GM21528 (cell line): ENCODE data around the gene FRRS1L.

ENCODE experiments used
- ATAC-seq: cut with Tn5 transposase; IDR thresholded peaks from one replicate; pipeline ENCODE4 v1.9.1; 2021; ENCODE audit warnings: mild to moderate bottlenecking, moderate library complexity; ENCODE audit not compliant: unreplicated experiment, low FRiP score

Gene FRRS1L

GRCh38 chr9:109110329-109111021 lies 56.6 kb downstream of the FRRS1L start:
- ATAC-seq: peak; percentile 61

- no peak for ATAC-seq
These were observed 57.1 kb downstream of the FRRS1L start for GRCh38 chr9:109109967-109110328.

DNA sequence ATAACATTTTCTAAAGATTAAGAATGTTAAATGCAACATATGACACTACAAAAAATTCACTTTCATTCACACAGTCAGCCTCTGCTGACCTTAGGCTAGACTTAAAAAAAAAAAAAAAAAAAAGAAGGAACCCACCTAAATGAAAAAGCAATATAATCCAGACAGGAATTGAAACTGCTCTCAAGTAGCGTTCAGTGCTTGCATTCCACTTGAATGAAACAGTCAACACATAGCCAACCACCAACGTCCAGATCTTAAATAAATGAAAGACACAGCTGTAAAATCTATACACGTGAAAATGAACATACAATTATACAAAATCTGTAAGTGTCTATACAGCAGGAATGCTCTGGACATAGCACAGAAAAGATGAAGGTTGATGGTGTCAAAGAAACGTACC lies 58.7 kb downstream of the FRRS1L start:
- ATAC-seq: no peak

DNA sequence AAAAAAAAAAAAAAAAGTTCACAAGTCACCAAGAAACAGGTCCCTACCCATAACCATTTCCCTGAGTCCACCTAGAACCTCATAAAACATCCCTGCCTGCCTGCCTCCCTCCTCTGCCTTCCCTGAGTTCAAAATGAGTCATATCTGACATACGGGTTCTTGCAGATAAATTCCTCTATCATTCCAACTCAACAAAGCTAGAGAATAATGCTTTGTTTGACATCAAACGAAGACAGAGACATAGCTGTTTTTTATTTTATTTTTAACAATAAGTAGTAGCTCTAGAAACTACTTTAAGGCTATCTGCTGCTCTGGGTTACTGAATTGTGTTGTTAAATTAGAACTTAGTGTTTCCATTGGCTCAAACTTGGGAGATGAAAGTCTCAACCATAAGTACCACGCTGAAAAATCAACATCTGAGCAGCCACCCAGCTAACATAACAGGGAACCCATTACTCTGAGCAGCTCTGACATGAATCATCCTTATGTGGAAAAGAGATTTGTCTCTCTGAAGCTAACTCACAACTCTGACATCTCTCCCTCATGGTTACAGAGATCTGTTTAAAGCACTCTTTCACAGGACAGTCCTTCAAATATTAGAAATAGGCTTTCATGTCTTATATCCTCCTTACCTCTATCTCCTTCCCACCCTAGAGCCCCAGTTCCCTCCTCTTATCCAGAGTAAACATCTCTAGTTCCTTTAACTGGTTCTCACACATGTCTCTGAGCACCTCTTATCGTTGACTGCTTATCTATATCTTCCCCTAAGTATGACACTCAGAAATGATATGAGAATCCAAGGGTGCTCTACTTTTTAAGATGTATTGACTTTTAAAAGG lies 59.4 kb downstream of the FRRS1L start:
- no peak for ATAC-seq

DNA sequence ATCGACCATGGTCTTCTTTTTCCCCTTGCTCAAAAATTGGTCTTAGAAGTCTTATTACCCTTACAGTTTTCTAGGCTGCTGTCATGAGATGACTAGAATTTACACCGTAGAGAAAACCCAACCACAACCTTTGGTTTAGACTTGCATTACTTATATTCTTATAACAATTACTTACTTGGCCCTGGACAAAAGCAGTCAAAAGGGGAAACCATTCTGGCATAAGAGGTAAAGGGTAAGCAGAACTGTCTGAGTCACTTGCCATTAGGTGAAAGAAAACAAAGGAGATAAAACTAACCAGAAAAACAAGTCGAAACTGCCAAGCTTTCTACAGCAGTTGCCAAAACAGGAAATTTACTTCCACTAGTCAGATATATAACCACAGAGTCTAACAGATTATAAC lies 65.2 kb downstream of the FRRS1L start:
- peak; percentile 63 for ATAC-seq

GRCh38 chr9:109101202-109101595 lies 65.8 kb downstream of the FRRS1L start:
- ATAC-seq: no peak

GRCh38 chr9:109100543-109101201 lies 66.4 kb downstream of the FRRS1L start:
- ATAC-seq: no peak

DNA sequence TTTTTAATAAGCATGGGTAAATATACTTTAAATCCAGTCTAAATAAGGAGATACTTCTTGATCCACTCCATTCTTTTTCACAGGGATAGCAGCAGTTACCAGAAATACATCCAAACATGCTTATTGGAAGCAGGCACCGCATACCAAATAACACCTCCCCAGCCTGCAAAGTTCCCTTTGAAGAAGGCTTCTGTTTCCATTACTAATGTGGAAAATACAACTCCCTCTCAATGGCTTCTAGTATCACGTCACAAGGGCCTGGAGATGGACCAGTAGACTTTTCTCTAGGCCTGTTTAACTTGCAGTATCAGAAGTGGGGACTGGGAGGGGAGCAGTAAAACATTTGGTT lies 68.1 kb downstream of the FRRS1L start:
- ATAC-seq: no peak

- no peak for ATAC-seq
These were observed 68.7 kb downstream of the FRRS1L start for GRCh38 chr9:109098171-109098959.

GRCh38 chr9:109097146-109097545 lies 69.9 kb downstream of the FRRS1L start:
- no peak for ATAC-seq

DNA sequence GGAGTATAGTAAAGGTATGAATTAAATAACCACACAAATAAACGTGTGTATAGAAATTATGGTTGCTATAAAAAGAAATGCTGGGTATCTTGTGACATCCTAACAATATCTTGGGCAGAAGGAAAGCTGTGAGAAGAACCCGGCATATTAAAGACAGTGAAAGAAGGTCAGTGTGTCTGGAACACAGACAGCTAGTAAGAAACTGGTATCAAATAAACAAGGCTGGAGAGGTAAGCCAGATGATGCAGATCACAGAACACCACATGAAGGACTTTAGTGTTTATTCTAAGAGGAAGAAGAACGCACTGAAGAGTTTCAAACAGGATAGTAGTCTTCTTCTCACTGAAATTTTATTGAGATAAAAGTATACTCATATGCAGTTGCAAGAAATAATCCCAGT lies 71.7 kb downstream of the FRRS1L start:
- ATAC-seq: no peak

DNA sequence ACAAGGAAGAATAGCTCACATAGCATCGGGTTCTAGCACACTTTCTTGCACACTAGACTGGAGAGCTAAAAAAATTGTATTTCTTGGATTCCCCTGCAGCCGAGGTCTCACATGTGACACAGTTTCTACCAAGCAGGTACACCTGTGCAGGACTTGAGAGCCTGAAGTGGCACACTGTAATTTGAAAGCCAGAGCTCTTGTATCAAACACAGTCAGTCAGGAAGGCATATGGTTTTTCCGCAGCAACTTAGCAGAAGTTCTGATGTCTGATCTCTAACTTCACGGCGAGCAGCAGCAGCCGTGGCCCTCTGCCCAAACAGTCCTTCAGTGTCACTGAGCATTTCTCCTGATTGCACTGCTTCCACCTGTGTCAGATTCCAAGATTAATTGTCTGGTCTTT lies 72.8 kb downstream of the FRRS1L start:
- ATAC-seq: no peak

GRCh38 chr9:109092587-109092986 lies 74.5 kb downstream of the FRRS1L start:
- ATAC-seq: no peak

DNA sequence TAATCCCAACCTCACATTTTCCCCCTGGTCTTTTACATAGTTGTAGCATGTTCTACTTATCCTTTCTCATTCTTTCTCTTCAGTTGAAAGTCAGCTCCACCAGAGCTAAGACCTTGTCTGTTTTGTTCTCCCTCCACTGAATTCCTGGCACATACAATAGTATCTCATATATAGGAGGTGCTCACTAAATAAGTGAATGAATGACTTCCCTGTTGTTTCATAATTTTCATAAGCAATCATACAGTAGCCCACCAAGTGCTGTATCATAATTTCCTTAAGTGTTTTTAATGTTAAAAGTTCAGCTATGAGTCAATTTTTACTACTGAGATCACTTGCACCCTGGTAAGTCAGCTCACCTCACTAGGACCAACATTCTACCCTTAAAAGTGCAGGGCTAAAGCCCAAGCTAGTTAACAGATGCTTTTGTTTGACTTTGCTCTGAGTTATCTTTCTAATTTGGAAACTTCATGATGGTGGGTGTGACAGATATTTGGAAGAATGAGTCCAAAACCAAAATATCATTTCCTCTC lies 74.9 kb downstream of the FRRS1L start:
- ATAC-seq: no peak

GRCh38 chr9:109088221-109088620 lies 78.8 kb downstream of the FRRS1L start:
- no peak for ATAC-seq

GRCh38 chr9:109087795-109088194 lies 79.3 kb downstream of the FRRS1L start:
- no peak for ATAC-seq

GRCh38 chr9:109086221-109086620 lies 80.8 kb downstream of the FRRS1L start:
- ATAC-seq: peak; percentile 71

- no peak for ATAC-seq
These were observed 81.5 kb downstream of the FRRS1L start for GRCh38 chr9:109085510-109085909.

DNA sequence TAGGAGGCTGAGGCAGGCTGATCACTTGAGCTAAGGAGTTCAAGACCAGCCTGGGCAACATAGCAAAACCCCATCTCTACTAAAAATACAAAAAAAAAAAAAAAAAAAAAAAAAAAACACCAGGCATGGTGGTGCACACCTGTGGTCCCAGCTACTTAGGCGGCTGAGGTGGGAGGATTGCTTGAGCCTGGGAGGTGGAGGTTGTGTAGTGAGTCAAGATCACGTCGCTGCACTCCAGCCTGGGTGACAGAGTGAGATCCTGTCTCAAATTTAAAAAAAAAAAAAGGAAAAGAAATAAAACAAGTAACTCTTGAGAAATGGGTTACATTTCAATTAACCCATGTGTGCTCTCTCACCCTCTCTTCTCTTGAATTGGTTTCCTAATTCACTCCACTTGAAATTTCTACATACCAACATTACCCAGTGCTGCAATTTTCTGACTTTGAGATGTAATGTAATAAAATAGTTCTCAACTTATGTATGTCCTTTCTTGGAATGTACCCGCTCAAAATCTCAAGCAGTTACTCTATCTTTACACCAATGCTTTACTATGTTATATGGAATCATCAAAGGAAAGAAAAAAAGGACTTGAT lies 83.1 kb downstream of the FRRS1L start:
- ATAC-seq: no peak

DNA sequence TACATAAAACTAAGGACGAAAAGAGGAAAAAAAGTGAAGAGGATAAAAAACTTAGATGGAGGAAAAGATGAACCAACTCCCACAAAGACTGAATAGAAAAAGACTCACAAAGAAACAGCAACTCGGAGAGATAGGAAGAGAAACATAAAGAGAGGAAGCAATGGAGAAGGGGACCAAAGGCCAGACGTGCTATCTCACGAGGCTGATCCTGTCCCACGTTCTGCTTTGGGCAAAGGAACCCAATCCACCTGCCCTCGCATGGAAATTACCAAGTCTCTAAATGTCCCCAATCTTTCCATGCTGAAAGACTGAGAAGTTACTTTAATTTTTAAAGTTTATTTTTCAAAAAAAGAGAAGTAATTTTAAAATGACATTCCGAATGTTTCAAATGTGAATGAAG lies 83.9 kb downstream of the FRRS1L start:
- ATAC-seq: no peak
